ENCODE data around the gene SLC7A8.

DNA sequence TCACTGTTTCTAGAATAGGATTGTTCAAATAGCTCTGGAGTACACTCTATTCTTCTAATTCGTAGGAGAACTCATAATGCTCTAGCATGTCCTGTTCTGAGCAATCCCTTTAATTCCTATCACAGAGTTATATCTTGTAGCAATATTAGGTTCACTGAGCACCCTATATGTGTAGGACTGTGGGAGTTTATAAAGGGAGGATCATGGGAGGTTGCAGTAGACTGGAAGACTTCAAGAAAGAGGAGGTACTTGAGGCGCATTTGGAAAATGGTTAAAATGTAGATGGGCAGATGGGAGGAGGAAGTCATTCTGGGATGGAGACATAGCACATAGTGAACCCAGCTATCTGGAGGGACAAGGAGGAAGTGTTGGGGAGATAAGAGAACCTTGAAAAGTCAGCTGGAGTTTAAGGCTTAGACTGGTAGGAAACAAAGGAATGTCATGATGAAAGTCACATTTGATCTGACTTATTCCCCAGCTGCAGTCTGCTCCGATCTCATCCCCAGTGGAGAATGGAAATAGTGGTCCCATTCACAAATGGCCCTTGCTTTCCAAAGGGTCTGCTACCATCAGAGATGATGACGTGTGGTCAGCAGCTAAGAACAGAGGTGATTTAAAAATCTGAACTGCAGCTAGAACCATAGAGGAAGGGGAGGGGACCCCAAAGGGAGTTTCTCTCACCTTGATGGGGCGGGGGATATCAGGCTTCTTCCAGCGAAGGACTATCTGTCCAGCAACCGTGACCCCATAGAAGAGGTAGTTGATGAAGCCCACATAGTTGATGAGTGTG, 54.3 kb downstream of the SLC7A8 start:
- TF ChIP-seq POLR2A (IDR thresholded peaks at IDR 0.05) (no peak), CTCF (IDR thresholded peaks at IDR 0.05) (no peak), EP300 (IDR thresholded peaks at IDR 0.05) (no peak)

Data from tibial nerve (tissue), 4 donors.